T-helper 2 cell treated with Interferon-gamma antibody and Interleukin-4, amounts not matched to agents 5 μg/mL and 100 μg/mL, for 36 hours (primary cell): Measurements from ENCODE around the gene VWCE.
"Not testable (repeated sequence)": the region's sequence is repeated elsewhere in the genome, so short reads cannot be mapped to it uniquely, and the experiment has no call there.

Source experiments
- DNase-seq: peaks from one replicate; pipeline ENCODE4 v3.0.0; 2021; ENCODE audit warnings: low spot score
- H3K27ac Mint-ChIP-seq: one replicate; pipeline ENCODE4 v1.8.0; 2021; ENCODE audit warnings: mild to moderate bottlenecking, mixed read lengths
- H3K27me3 Mint-ChIP-seq: one replicate; pipeline ENCODE4 v1.8.0; 2021; ENCODE audit warnings: low read depth, mixed read lengths
- H3K36me3 Mint-ChIP-seq: one replicate; pipeline ENCODE4 v1.8.0; 2021; ENCODE audit warnings: low read depth, mixed read lengths
- H3K4me1 Mint-ChIP-seq: one replicate; pipeline ENCODE4 v1.8.0; 2021; ENCODE audit warnings: low read depth, mixed read lengths
- H3K4me3 Mint-ChIP-seq: one replicate; pipeline ENCODE4 v1.8.0; 2022; ENCODE audit warnings: mild to moderate bottlenecking, moderate library complexity, mixed read lengths
- H3K9me3 Mint-ChIP-seq: one replicate; pipeline ENCODE4 v1.8.0; 2021; ENCODE audit warnings: mixed read lengths

Gene VWCE

DNA sequence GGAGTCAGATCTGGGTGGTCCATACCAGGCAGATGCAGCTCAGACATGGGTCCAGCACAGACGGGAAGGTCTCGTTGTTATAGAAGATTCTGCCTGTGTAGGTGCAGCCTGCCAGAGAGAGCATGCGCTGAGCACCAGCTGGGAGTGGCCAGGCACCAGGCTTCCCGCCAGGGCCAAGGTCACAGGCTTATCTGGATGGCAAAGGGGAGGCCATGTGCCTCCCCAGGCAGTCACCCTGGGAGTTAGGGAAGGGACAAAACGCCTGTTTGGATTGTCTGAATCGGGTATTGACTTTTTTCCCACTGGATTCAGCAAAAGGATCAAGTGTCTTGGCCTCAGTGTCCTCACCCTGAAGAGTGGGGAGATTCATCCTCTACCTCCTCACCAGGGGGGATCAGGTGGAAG is 27.7 kb downstream of the VWCE start:
- no peak for DNase-seq
- H3K9me3 Mint-ChIP-seq = no peaks in the 10 kb centered on the region
- H3K27me3 Mint-ChIP-seq = no peaks in the 10 kb centered on the region
- no peaks in the 10 kb centered on the region for H3K36me3 Mint-ChIP-seq
- no peak overlapping the region for H3K4me3 Mint-ChIP-seq
- no peak overlapping the region for H3K27ac Mint-ChIP-seq
- H3K4me1 Mint-ChIP-seq = no peaks in the 10 kb centered on the region

DNA sequence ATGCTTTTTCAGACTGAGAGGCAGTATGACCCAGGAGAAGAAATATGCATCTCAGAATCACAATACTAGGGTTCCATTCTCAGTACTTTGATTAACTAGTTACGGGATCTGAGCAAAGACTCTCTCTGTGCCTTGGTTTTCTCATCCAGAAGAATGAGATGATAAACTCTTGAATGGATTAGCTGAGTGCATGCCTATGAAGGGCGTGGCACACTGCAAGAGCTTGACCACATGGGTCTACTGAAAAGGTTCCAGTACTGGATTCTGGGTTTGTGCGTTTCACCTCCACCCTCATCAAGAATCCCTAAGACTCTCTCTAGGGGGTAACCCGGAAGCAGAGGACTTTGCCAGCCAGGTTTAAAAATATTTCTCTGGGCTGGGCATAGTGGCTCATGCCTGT is 28.5 kb downstream of the VWCE start:
- H3K4me3 Mint-ChIP-seq = no peak overlapping the region
- no peaks in the 10 kb centered on the region for H3K9me3 Mint-ChIP-seq
- H3K36me3 Mint-ChIP-seq = no peaks in the 10 kb centered on the region
- H3K27ac Mint-ChIP-seq = no peak overlapping the region
- no peaks in the 10 kb centered on the region for H3K27me3 Mint-ChIP-seq
- no peak for DNase-seq
- no peaks in the 10 kb centered on the region for H3K4me1 Mint-ChIP-seq

GRCh38 chr11:61265357-61265756 is 29.8 kb downstream of the VWCE start:
- H3K9me3 Mint-ChIP-seq = no peaks in the 10 kb centered on the region
- DNase-seq = no peak
- H3K27ac Mint-ChIP-seq = no peak overlapping the region
- H3K36me3 Mint-ChIP-seq = no peaks in the 10 kb centered on the region
- no peaks in the 10 kb centered on the region for H3K4me1 Mint-ChIP-seq
- no peak overlapping the region for H3K4me3 Mint-ChIP-seq
- no peaks in the 10 kb centered on the region for H3K27me3 Mint-ChIP-seq

DNA sequence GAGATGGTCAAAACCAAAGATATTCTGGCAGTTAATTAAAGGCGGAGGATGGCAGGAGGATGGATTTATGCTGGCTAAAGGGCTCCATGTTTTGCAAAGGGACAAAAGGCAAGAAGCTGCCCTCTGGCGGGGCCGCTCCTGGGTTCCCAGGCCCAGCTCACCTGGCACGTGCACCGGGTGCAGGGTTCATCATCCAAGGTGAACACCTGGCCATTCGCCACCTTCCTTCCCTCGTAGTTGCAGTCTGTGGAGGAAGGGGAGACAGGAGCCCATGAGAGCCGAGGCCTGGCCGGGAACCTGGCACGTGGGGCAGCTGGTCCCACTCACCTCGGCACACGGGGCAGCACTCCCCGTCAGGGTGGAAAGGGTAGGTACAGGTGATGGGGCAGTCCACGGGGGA is 30.3 kb downstream of the VWCE start:
- Mint-ChIP-seq H3K4me1 (no peaks in the 10 kb centered on the region), H3K27me3 (no peaks in the 10 kb centered on the region), H3K4me3 (no peak overlapping the region), H3K27ac (no peak overlapping the region), H3K9me3 (no peaks in the 10 kb centered on the region), H3K36me3 (no peaks in the 10 kb centered on the region)
- no peak for DNase-seq

GRCh38 chr11:61264371-61264770 is 30.7 kb downstream of the VWCE start:
- no peaks in the 10 kb centered on the region for H3K4me1 Mint-ChIP-seq
- H3K36me3 Mint-ChIP-seq = no peaks in the 10 kb centered on the region
- H3K9me3 Mint-ChIP-seq = no peaks in the 10 kb centered on the region
- H3K27me3 Mint-ChIP-seq = no peaks in the 10 kb centered on the region
- DNase-seq = no peak
- H3K27ac Mint-ChIP-seq = no peak overlapping the region
- no peak overlapping the region for H3K4me3 Mint-ChIP-seq

- DNase-seq = no peak
- Mint-ChIP-seq H3K4me3 (no peak overlapping the region), H3K27me3 (no peaks in the 10 kb centered on the region), H3K36me3 (no peaks in the 10 kb centered on the region), H3K4me1 (no peaks in the 10 kb centered on the region), H3K9me3 (no peaks in the 10 kb centered on the region), H3K27ac (no peak overlapping the region)
Measured at GRCh38 chr11:61259363-61259762, 35.8 kb downstream of the VWCE start.

- no peak overlapping the region for H3K27ac Mint-ChIP-seq
- DNase-seq = no peak
- H3K36me3 Mint-ChIP-seq = no peaks in the 10 kb centered on the region
- H3K4me1 Mint-ChIP-seq = no peaks in the 10 kb centered on the region
- H3K27me3 Mint-ChIP-seq = no peaks in the 10 kb centered on the region
- H3K4me3 Mint-ChIP-seq = no peak overlapping the region
- no peaks in the 10 kb centered on the region for H3K9me3 Mint-ChIP-seq
Measured at GRCh38 chr11:61258546-61258945, 36.6 kb downstream of the VWCE start.

GRCh38 chr11:61256710-61257482 is 38.2 kb downstream of the VWCE start:
- no peak overlapping the region for H3K4me3 Mint-ChIP-seq
- H3K36me3 Mint-ChIP-seq = no peaks in the 10 kb centered on the region
- H3K4me1 Mint-ChIP-seq = no peaks in the 10 kb centered on the region
- H3K27me3 Mint-ChIP-seq = no peaks in the 10 kb centered on the region
- DNase-seq = no peak
- no peaks in the 10 kb centered on the region for H3K9me3 Mint-ChIP-seq
- no peak overlapping the region for H3K27ac Mint-ChIP-seq

GRCh38 chr11:61254403-61255025 is 40.6 kb downstream of the VWCE start:
- Mint-ChIP-seq H3K36me3 (no peaks in the 10 kb centered on the region), H3K27ac (no peak overlapping the region), H3K4me1 (no peaks in the 10 kb centered on the region), H3K9me3 (no peaks in the 10 kb centered on the region), H3K27me3 (no peaks in the 10 kb centered on the region), H3K4me3 (no peak overlapping the region)
- DNase-seq = peak; percentile 46

DNA sequence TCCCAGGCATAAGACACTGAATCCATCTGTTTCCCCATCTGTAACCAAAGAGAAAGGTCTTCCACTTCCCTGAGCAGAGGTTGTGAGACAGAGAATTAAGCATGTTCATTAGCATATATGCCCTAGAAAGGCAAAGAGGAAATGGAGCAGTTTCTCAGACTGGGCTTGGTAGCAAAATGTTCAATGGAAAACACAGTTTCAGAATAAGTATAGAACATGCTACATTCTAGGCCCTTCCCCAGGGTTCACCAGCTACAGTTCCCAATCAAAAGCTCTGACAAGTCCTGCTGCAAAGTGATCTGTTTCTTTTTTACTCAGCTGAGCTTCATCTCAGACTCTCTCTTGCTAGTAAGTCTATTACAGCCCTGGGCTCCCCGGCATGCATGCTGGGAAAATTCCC is 42.8 kb downstream of the VWCE start:
- H3K4me1 Mint-ChIP-seq, H3K27ac Mint-ChIP-seq, H3K4me3 Mint-ChIP-seq, H3K36me3 Mint-ChIP-seq, H3K27me3 Mint-ChIP-seq, H3K9me3 Mint-ChIP-seq, DNase-seq: not testable (repeated sequence)

- not testable (repeated sequence) for H3K36me3 Mint-ChIP-seq, H3K9me3 Mint-ChIP-seq, H3K27me3 Mint-ChIP-seq, H3K4me1 Mint-ChIP-seq, DNase-seq, H3K4me3 Mint-ChIP-seq, H3K27ac Mint-ChIP-seq
Measured at GRCh38 chr11:61250796-61251765, 44.0 kb downstream of the VWCE start.

DNA sequence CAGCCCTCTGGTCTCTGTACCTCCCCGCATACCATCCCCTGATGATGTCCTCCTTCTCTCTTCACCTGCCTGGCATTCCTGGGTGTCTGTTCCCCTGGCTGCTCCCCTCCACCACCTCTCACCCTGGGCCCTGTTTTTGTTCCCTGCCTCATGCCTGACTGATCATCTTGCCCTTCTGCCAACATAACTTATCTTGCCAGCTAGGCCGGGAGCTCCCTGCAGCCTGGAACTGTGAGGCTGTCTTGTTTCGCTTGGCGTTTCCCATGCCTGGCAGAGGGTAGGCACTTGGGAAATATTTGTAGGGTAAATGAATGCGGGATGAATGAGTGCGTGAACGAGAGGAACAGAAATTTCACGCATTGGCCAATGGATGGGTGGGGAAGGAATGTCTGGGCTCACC is 45.9 kb downstream of the VWCE start:
- H3K36me3 Mint-ChIP-seq, H3K9me3 Mint-ChIP-seq, H3K27me3 Mint-ChIP-seq, H3K27ac Mint-ChIP-seq, H3K4me3 Mint-ChIP-seq, H3K4me1 Mint-ChIP-seq, DNase-seq: not testable (repeated sequence)

GRCh38 chr11:61248071-61248470 is 47.0 kb downstream of the VWCE start:
- H3K4me1 Mint-ChIP-seq, H3K27me3 Mint-ChIP-seq, H3K4me3 Mint-ChIP-seq, H3K9me3 Mint-ChIP-seq, H3K36me3 Mint-ChIP-seq, H3K27ac Mint-ChIP-seq, DNase-seq: not testable (repeated sequence)

GRCh38 chr11:61245284-61245964 is 49.7 kb downstream of the VWCE start:
- H3K27me3 Mint-ChIP-seq, H3K4me1 Mint-ChIP-seq: not testable (repeated sequence)

More at GRCh38 chr11:61245284-61245964, 49.7 kb downstream of the VWCE start:
- H3K4me3 Mint-ChIP-seq, DNase-seq, H3K27ac Mint-ChIP-seq, H3K9me3 Mint-ChIP-seq, H3K36me3 Mint-ChIP-seq: not testable (repeated sequence)
